HEK293 (cell line): ENCODE measurements around the gene TRAF4.

Experiments
- ATF2 ChIP-seq: fragments of 450-650 bp; formaldehyde crosslinking; IDR thresholded peaks from 2 replicates; pipeline ENCODE4 v1.5.1; 2016; ENCODE audit warnings: missing biosample characterization, missing genetic modification characterization, low read depth
- GFI1B ChIP-seq: fragments of 450-650 bp; formaldehyde crosslinking; IDR thresholded peaks from 2 replicates; pipeline ENCODE4 v1.5.1; 2016; ENCODE audit warnings: missing biosample characterization, missing genetic modification characterization
- INSM2 ChIP-seq: fragments of 450-650 bp; formaldehyde crosslinking; IDR thresholded peaks from 2 replicates; pipeline ENCODE4 v1.5.1; 2016; ENCODE audit warnings: missing biosample characterization, missing genetic modification characterization
- OVOL3 ChIP-seq: fragments of 450-650 bp; formaldehyde crosslinking; IDR thresholded peaks from 2 replicates; pipeline ENCODE4 v1.5.1; 2016; ENCODE audit warnings: missing biosample characterization, missing genetic modification characterization
- PBX3 ChIP-seq: sonication (generic); formaldehyde crosslinking; IDR thresholded peaks from 2 replicates; pipeline ENCODE4 v1.8.1; 2022; ENCODE audit warnings: mild to moderate bottlenecking, moderate library complexity, missing genetic modification reagents
- PRDM6 ChIP-seq: fragments of 450-650 bp; formaldehyde crosslinking; IDR thresholded peaks from 2 replicates; pipeline ENCODE4 v1.5.1; 2017; ENCODE audit warnings: missing biosample characterization, missing genetic modification characterization
- REST ChIP-seq: fragments of 450-650 bp; formaldehyde crosslinking; IDR thresholded peaks from 2 replicates; pipeline ENCODE4 v1.5.1; 2016; ENCODE audit warnings: missing biosample characterization, missing genetic modification characterization
- ZNF138 ChIP-seq: fragments of 450-650 bp; formaldehyde crosslinking; IDR thresholded peaks from 2 replicates; pipeline ENCODE4 v1.5.1; 2016; ENCODE audit warnings: missing biosample characterization, missing genetic modification characterization, borderline replicate concordance
- ZNF175 ChIP-seq: fragments of 450-650 bp; formaldehyde crosslinking; IDR thresholded peaks from 2 replicates; pipeline ENCODE4 v1.5.1; 2016; ENCODE audit warnings: missing biosample characterization, missing genetic modification characterization
- ZNF184 ChIP-seq: fragments of 450-650 bp; IDR thresholded peaks from 2 replicates; pipeline ENCODE4 v1.5.1; 2018; ENCODE audit warnings: missing biosample characterization, mild to moderate bottlenecking, missing genetic modification characterization
- ZNF239 ChIP-seq: fragments of 450-650 bp; formaldehyde crosslinking; IDR thresholded peaks from 2 replicates; pipeline ENCODE4 v1.5.1; 2016; ENCODE audit warnings: missing biosample characterization, missing genetic modification characterization
- ZNF311 ChIP-seq: fragments of 450-650 bp; formaldehyde crosslinking; IDR thresholded peaks from 2 replicates; pipeline ENCODE4 v1.5.1; 2017; ENCODE audit warnings: missing biosample characterization, missing genetic modification characterization, borderline replicate concordance
- ZNF324 ChIP-seq: fragments of 450-650 bp; formaldehyde crosslinking; IDR thresholded peaks from 2 replicates; pipeline ENCODE4 v1.5.1; 2016; ENCODE audit warnings: missing biosample characterization, missing genetic modification characterization
- ZNF416 ChIP-seq: fragments of 450-650 bp; formaldehyde crosslinking; IDR thresholded peaks from 2 replicates; pipeline ENCODE4 v1.5.1; 2016; ENCODE audit warnings: missing biosample characterization, missing genetic modification characterization
- ZNF426 ChIP-seq: fragments of 450-650 bp; formaldehyde crosslinking; IDR thresholded peaks from 2 replicates; pipeline ENCODE4 v1.5.1; 2017; ENCODE audit warnings: missing biosample characterization, missing genetic modification characterization, mild to moderate bottlenecking, inconsistent platforms, moderate library complexity
- ZNF449 ChIP-seq: fragments of 450-650 bp; formaldehyde crosslinking; IDR thresholded peaks from 2 replicates; pipeline ENCODE4 v1.5.1; 2017; ENCODE audit warnings: missing biosample characterization, mild to moderate bottlenecking, missing genetic modification characterization, moderate library complexity
- ZNF473 ChIP-seq: fragments of 450-650 bp; formaldehyde crosslinking; IDR thresholded peaks from 2 replicates; pipeline ENCODE4 v1.5.1; 2017; ENCODE audit warnings: missing biosample characterization, missing genetic modification characterization
- ZNF514 ChIP-seq: fragments of 450-650 bp; formaldehyde crosslinking; IDR thresholded peaks from 2 replicates; pipeline ENCODE4 v1.5.1; 2016; ENCODE audit warnings: missing biosample characterization, missing genetic modification characterization
- ZNF549 ChIP-seq: fragments of 450-650 bp; IDR thresholded peaks from 2 replicates; pipeline ENCODE4 v1.5.1; 2018; ENCODE audit warnings: missing biosample characterization, missing genetic modification characterization, mild to moderate bottlenecking, inconsistent platforms, moderate library complexity
- ZNF580 ChIP-seq: fragments of 450-650 bp; formaldehyde crosslinking; IDR thresholded peaks from 2 replicates; pipeline ENCODE4 v1.5.1; 2016; ENCODE audit warnings: missing biosample characterization, missing genetic modification characterization
- ZNF624 ChIP-seq: fragments of 450-650 bp; formaldehyde crosslinking; IDR thresholded peaks from 2 replicates; pipeline ENCODE4 v1.5.1; 2017; ENCODE audit warnings: missing biosample characterization, missing genetic modification characterization
- ZNF707 ChIP-seq: fragments of 450-650 bp; formaldehyde crosslinking; IDR thresholded peaks from 2 replicates; pipeline ENCODE4 v1.5.1; 2016; ENCODE audit warnings: missing biosample characterization, missing genetic modification characterization
- ZNF776 ChIP-seq: fragments of 450-650 bp; formaldehyde crosslinking; IDR thresholded peaks from 2 replicates; pipeline ENCODE4 v1.5.0; 2017; ENCODE audit warnings: missing biosample characterization, missing genetic modification characterization, borderline replicate concordance
- ZNF792 ChIP-seq: fragments of 450-650 bp; formaldehyde crosslinking; IDR thresholded peaks from 2 replicates; pipeline ENCODE4 v1.5.1; 2016; ENCODE audit warnings: missing biosample characterization, missing genetic modification characterization
- ZSCAN18 ChIP-seq: fragments of 450-650 bp; formaldehyde crosslinking; IDR thresholded peaks from 2 replicates; pipeline ENCODE4 v1.5.1; 2016; ENCODE audit warnings: missing biosample characterization, missing genetic modification characterization

TRAF4 gene

GRCh38 chr17:28744104-28744971, 527 bp downstream of the TRAF4 start (continued):
- TF ChIP-seq ZNF792 (tag by site-specific recombination) (no peak), REST (tag by site-specific recombination) (no peak), ZNF514 (tag by site-specific recombination) (no peak), ZSCAN18 (tag by site-specific recombination) (no peak), ZNF624 (tag by site-specific recombination) (no peak), ZNF580 (tag by site-specific recombination) (no peak), ZNF138 (no peak), OVOL3 (tag by site-specific recombination) (no peak), ATF2 (tag by site-specific recombination) (peak; percentile 95), ZNF184 (tag by site-specific recombination) (no peak), ZNF175 (no peak), ZNF449 (tag by site-specific recombination) (peak; percentile 79), ZNF324 (tag by site-specific recombination) (no peak), ZNF776 (no peak), PBX3 (CRISPR knock-in tag) (no peak), GFI1B (tag by site-specific recombination) (no peak), ZNF239 (tag by site-specific recombination) (no peak), INSM2 (tag by site-specific recombination) (peak; percentile 56; the same call in 1 of the 2 replicates), ZNF549 (tag by site-specific recombination) (no peak), PRDM6 (tag by site-specific recombination) (no peak), ZNF416 (tag by site-specific recombination) (no peak), ZNF311 (tag by site-specific recombination) (no peak), ZNF473 (tag by site-specific recombination) (no peak), ZNF426 (tag by site-specific recombination) (no peak), ZNF707 (tag by site-specific recombination) (no peak)
